Hepatocyte (in vitro differentiated cells): Measurements from ENCODE around the gene ZNF142.

Experiments used
- CTCF ChIP-seq: fragments of 200-600 bp; sonication (generic); IDR thresholded peaks from 2 replicates; pipeline ENCODE4 v1.5.1; 2016; ENCODE audit warnings: antibody characterized with exemption, mild to moderate bottlenecking; ENCODE audit not compliant: poor library complexity
- EZH2 ChIP-seq: fragments of 200-600 bp; sonication (generic); IDR thresholded peaks from 2 replicates; pipeline ENCODE4 v1.6.1; 2016; ENCODE audit warnings: antibody characterized with exemption, mild to moderate bottlenecking, borderline replicate concordance

GRCh38 chr2:218664653-218665052, 5.2 kb upstream of the ZNF142 start:
- TF ChIP-seq CTCF, result no peak
- no peak for TF ChIP-seq EZH2
